A172 (cell line): Measurements from ENCODE around the gene MTG1. TPM values are rescaled to one million over a fixed set of nuclear protein-coding genes. Genes with fewer than 3 reads are reported as not detected.

Experiments
- DNase-seq: peaks from one replicate; pipeline ENCODE4 v3.0.0-alpha.2; 2015; ENCODE audit warnings: low spot score
- total RNA-seq: library from RNA; depleted of rRNA; stranded (reverse); fragments of >200 nt; shearing (Covaris generic); gene quantifications from 2 replicates; pipeline ENCODE4 v1.2.3, GENCODE V29; 2014; rRNA removed

MTG1 gene
- 13.7 and 20.4 TPM in 2 replicates for total RNA-seq

DNA sequence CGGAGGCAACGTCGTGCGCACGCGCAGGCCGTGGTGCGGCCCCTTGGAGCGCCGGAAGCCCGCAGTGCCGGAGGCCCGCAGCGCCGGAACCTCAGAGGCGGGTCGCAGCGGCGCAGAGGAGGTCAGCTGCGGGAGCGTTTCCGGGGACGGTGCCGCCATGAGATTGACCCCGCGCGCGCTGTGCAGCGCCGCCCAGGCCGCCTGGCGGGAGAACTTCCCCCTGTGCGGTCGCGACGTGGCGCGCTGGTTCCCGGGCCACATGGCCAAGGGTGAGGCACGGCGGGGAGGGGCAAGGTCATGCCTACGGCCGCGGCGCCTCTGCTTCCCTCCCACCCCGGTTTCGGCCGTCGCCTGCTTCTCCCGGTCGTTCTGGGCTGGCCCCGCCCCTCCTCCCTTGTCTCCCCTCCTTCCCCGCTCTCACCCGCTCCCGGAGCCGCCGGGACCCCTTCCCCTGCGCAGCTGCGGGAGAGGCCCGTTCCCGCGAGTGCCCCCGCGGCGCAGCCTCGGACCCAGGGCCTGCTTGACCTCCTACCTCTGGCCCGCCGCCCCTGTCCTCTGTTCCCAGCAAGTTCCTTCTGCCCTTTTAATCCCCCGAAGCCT is at the start of gene MTG1:
Gene MTG1 (plus strand): TSS at position 94 of the 600 bp plus-strand sequence. CDS start 64 bp downstream, at position 158.
- peak; percentile 63 for DNase-seq

- DNase-seq = no peak
Observed at GRCh38 chr10:133344236-133344635, 49.7 kb upstream of the MTG1 start.

GRCh38 chr10:133346413-133346812 is 47.5 kb upstream of the MTG1 start:
- no peak for DNase-seq

DNA sequence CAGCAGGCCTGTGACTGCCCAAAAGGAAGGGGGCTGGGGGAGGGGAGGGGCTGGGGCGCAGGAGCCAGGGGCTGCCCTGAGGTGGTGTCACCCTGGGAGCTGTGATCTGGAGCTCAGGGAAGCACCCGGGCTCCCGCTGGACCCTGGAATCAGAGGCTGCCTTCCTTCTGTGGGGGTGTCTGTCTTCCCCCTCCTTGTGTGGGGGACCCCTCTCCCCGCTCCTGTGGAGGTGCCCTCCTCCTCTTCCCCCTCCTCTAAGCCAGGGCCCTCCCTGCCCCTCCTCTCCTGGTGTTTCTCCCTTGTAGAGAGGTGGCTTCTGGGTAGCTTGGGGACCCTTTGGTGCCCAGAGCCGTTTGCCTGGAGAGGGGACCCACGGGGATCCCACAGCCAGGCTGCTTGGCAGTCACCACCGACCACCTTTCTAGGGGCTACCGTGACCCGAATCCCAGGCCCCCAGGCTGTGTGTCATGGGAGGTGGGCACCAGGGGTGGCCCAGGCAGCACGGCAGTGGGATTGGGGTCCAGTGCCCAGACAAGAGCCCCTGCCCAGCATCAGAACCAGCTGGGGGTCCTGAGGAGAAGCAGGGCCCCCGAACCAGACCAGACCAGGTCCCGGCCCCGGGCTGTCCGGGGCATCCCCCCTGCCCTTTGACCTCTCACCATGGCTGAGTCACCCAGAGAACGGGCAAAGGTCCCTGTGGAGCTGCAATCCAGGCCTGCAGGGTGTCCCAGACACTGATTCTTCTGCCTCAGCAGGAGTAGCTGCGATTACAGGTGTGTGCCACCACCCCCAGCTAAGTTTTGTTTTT is 46.0 kb upstream of the MTG1 start:
- DNase-seq = no peak

GRCh38 chr10:133349160-133349568 is 44.8 kb upstream of the MTG1 start:
- no peak for DNase-seq

DNA sequence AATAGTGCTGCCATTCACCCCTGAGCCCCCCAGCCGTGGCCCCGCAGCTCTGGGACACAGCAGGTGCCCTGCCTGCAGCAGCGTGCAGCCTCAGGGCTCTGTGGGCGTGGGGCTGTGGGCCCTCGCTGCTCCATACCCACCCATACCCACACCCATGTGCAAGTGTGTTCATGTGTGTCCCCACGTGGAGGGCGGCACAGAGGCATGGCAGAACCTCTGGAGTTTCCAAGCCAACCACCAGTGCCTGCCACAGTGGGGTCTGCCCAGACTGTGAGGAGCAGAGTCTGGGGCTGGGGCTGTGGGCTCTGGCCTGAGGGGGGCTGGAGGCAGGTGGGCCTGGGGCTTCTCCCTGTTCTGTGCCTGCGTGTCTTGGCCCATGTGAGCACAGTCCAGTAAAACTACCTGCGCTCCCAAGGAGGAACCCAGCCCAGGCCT is 44.4 kb upstream of the MTG1 start:
- no peak for DNase-seq

DNA sequence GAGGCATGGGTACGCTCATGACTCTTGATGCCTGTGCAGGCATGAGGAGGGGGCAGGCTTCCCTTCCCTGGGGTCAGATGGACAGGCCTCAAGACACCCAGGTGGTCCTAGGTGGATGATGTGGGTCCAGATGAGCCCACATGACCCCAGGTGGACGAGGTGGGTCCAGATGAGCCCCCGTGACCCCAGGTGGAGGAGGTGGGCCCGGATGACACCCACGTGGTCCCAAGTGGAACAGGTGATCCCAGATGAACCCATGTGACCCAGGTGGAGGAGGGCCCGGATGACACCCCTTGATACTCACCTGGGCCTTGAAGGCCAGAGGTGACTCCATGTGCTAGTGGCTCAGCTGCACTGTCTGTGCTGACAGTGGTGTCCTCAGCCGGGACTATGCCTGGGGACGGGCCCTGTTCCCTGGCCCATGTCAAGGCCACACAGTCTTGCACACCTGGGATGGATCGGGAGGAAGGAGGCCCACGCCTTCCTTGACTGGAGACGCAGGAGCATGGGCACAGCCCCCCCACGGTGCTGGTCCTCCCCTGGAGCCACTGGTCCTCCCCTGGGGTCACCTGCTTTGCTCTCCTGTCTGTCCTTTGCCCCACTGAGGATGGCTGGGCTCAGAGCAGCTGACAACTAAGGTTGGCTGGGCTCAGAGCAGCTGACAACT is 43.5 kb upstream of the MTG1 start:
- no peak for DNase-seq

GRCh38 chr10:133350950-133351329 is 43.0 kb upstream of the MTG1 start:
- DNase-seq = no peak

- DNase-seq = no peak
Observed at GRCh38 chr10:133351408-133352318, 42.3 kb upstream of the MTG1 start.

DNA sequence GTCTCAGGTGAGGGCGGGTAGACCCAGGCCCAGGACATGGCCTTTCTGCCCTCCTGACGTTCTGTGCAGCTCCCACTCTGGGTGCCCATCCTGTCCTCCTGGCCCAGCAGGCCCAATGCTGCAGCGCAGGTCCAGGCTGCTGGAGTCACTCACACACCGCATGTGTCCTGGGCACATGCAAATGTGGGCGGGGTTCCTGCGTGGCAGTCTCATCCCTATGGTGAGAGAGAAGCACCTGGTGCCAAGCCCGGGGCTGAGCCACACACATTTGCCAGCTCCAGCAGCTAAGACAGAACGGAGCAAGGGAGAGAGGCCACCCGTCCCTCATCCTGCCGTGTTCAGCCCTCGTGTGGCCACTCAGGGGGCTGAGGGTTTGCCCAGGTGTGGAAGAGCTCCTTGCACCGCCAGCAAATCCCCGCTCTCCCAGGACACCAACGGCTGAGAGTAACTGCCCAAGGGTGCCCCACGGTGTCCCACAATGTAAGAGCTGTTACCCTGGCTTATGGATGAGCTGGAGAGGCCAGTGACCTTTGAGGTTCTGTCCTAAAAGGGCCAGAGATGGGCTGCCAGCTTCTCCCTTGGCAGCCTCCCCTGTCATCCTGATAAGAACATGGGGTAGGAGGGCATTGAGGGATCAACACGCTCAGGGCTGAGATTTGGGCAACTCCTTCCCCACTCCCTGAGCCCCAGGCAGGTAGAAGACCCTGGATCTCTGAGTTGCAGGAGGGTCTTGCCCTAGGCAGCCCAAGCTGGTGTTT is 40.6 kb upstream of the MTG1 start:
- no peak for DNase-seq

DNA sequence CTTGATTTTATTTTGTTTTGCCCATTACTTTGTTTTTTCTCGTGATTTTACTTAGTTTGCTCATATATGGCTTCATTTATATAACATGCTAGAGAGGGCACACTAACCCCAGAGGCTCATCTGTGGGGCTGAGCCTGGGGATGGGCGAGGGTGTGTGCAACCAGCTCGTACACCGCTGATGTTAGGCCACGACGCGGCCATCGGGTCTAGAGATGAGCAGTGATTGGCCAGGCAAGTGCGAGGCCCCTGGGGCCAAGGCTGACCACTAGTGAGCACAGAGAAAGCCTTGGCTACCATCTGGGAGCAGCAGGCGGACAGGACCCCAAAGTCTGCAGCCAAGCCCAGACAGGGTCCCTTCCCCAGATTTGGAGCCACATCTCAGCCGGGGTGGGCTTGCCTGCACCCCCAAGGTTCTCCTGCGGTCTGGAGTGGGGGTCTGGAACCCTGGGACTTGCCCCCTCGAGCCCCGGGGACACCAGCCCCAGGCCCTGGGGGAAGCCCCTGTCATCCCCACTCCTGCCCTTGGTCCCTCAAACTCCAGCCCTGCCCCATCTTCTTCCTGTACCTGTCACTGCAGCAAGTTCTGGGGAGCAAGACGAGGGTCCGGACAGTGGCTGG is 39.9 kb upstream of the MTG1 start:
- no peak for DNase-seq

- DNase-seq = no peak
Observed at GRCh38 chr10:133354672-133355240, 39.2 kb upstream of the MTG1 start.

GRCh38 chr10:133355266-133355665 is 38.7 kb upstream of the MTG1 start:
- no peak for DNase-seq

DNA sequence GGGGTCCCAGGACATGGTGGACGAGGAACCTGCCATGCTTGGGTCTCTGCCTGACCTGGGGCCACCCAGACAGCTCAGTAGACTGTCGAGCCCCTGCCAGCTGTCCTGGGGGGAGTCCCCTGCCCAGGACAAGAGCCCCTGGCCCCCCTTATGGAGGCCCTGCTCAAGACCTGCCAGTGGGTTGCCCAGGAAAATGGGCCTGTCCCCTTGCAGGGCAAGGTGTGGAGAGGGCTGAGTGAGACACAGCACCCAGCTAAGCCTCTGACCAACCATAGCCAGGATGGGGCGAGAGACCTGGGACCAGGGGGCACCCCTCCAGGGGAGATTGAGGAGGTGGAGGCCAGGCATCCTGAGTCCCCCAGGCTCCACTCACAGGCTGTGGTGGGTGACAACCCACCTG is 38.0 kb upstream of the MTG1 start:
- DNase-seq = no peak

GRCh38 chr10:133356549-133357284 is 37.2 kb upstream of the MTG1 start:
- DNase-seq = no peak

DNA sequence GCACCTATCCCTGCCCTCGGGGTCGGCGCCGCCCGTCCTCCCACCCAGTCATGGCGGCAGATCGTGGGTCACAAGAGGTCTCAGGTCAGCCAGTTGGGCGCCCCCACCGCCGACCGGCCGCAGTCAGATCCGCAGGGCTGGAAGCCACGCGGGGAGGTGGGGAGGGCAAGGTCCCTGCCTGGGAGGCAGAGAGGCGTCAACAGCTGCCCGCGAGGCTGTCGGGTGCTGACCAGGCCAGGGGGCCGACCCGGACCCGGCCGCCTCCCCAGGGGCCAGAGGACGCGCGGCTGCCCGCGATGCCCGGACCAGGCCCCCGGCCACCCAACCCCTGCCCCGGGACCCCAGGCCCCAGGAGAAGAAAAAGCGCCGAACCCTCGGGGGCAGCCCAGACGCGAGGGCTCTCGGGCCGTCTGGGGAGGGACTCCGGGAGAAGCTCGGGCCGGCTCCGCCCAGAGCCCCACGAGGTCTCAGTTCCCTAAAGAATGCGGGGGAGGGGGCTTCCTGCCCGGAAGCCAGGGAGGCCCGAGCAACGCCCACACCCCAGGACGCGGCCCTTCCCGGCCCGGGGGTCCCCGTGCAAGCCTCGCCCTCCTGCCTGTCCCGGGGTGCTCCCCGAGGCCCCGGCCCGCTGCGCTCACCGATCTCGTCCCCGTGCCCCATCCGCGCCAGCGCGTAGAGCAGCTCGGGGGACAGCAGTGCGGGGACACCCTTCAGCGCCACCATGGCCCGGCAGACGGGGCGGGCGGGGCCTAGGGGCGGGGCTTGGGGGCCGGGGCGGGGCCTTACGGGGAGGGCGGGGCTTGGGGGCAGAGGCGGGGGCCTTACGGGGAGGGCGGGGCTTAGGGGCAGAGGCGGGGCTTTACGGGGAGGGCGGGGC is 36.4 kb upstream of the MTG1 start, which contains the start of gene FUOM:
Gene FUOM (minus strand): TSS at position 735 of the 877 bp plus-strand sequence. CDS start 12 bp downstream, at position 723.
- DNase-seq = no peak

DNA sequence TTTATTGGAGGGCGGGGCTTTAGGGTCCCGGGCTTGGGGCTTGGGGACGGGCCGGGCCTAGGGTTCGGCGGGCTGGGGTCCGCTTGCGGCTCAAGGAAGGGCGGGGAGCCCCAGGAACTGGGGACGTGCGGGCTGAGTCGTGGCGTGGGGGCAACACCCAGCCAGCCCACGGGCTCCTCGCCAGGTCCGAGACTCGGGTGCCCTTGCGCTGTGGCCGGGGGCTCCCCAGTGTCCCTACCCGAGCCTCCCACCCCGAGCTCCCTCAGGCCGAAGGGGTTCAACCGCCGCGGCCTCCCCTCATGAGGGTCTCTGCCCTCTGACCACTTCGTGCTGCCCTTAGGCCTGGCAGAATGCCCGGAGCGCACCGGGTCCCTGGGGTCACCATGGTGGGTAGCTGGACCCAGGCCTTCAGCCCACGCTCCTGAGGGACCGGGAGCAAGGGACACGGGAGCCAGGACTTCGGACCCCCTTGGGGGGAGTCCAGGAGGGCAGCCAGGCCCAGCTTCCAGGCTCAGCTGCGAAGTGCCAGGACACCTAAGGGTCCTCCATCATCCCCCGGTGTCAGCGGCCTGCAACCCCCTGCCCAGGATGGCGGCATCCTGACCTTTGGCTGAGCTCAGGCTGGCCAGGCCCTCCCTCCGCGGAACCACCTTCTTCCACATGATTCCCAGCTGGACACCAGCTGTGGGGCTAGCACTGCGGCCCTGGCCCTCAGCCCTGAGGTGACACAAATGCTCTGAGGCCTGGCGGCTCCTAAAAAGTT is 35.6 kb upstream of the MTG1 start:
- DNase-seq = no peak

- no peak for DNase-seq
Observed at GRCh38 chr10:133358925-133359310, 35.0 kb upstream of the MTG1 start.
